DOHH2 (cell line): Measurements from ENCODE around the gene ALDH3A2.
A peak's percentile ranks its signal among the peaks of the same experiment; 100 is the strongest.

Experiments
- CTCF ChIP-seq: fragments of 200-600 bp; sonication (generic); IDR thresholded peaks from one replicate; pipeline ENCODE4 v1.5.1; 2014; ENCODE audit warnings: antibody characterized with exemption, mild to moderate bottlenecking, low read depth, low read length; ENCODE audit not compliant: poor library complexity, severe bottlenecking
- EZH2phosphoT487 ChIP-seq: fragments of 200-600 bp; sonication (generic); IDR thresholded peaks from 2 replicates; pipeline ENCODE4 v1.6.1; 2017; ENCODE audit warnings: borderline replicate concordance, mild to moderate bottlenecking, antibody characterized with exemption, low read length, moderate library complexity, mixed read lengths

DNA sequence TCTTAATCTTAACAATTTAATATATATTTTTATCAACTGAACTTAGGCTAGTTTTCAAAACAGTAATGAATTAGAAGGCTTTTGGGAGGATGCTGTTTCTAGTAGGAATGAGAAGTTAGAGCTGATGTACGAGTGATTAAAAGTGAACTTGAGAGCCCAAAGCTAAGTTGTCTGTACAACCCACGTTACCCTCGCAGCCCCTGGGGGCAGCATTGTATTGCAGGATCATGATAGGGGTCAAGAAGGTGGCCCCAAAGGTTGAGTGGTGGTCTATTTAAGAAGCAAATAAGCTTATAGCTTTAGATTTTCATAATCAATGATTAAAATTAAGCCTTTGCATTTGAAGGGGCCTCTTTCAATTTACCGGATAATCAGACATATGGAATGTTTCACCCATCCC is 33.7 kb upstream of the ALDH3A2 start:
- TF ChIP-seq EZH2phosphoT487: no peak
- TF ChIP-seq CTCF: peak; percentile 16
